Measurements from ENCODE around the gene RBM33. TPM values are rescaled to one million over a fixed set of nuclear protein-coding genes. Genes with fewer than 3 reads are reported as not detected.
A peak's percentile ranks its signal among the peaks of the same experiment; 100 is the strongest.

The RBM33 gene
- total and polyA plus RNA-seq, 8 donors: 7.5 to 182 (median 60.5) TPM

DNA sequence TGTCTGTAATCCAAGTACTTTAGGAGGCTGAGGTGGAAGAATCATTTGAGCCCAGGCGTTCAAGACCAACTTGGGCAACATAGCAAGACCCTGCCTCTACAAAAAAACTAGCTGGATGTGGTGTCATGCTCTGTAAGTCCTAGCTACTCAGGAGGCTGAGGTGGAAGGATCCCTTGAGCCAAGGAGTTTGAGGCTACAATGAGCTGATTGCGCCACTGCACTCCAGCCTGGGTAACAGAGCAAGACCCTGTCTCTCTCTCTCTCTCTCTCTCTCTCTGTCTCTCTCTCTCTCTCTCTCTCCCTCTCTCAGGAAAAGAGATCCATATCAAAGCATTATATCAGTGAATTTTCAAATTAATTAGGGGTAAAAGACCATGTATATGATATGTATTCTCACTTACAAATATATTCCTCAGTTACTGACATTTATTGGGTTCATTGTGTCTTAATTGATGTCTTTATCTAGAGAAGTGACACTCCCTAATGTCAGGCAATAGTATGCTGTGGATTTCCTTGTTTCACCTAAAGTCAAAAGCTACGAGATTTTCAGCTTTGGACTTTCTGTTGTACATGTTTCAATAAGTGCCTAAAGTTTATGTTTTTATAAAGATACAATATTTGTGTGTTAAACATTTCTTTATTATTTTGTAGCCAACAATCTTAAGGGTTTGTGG lies 91.1 kb downstream of the RBM33 start:
- Histone ChIP-seq H3K27me3 (no peaks in the 10 kb centered on the region), H3K4me3 (no peak overlapping the region), H3K4me1 (peaks cover 0 to 33% (median 14%) of the 10 kb centered on the region in 4 donors), H3K36me3 (peaks cover 28 to 60% (median 50%) of the 10 kb centered on the region in 4 donors), H3K9me3 (no peaks in the 10 kb centered on the region), H3K27ac (no peak overlapping the region)
- 77 to 82% (median 78%) methylated on average over 3 of the region's 3 CpGs for WGBS, 5 donors
- TF ChIP-seq POLR2A (IDR thresholded peaks at IDR 0.05): no peak
- TF ChIP-seq, protein P1, sequence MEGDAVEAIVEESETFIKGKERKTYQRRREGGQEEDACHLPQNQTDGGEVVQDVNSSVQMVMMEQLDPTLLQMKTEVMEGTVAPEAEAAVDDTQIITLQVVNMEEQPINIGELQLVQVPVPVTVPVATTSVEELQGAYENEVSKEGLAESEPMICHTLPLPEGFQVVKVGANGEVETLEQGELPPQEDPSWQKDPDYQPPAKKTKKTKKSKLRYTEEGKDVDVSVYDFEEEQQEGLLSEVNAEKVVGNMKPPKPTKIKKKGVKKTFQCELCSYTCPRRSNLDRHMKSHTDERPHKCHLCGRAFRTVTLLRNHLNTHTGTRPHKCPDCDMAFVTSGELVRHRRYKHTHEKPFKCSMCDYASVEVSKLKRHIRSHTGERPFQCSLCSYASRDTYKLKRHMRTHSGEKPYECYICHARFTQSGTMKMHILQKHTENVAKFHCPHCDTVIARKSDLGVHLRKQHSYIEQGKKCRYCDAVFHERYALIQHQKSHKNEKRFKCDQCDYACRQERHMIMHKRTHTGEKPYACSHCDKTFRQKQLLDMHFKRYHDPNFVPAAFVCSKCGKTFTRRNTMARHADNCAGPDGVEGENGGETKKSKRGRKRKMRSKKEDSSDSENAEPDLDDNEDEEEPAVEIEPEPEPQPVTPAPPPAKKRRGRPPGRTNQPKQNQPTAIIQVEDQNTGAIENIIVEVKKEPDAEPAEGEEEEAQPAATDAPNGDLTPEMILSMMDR (IDR thresholded peaks at IDR 0.05): no peak
- no peak for TF ChIP-seq POLR2AphosphoS5 (IDR thresholded peaks at IDR 0.05)
- no peak for TF ChIP-seq EP300 (IDR thresholded peaks at IDR 0.05)
- no peak for DNase-seq
- intact Hi-C loops (cut with DNase I; ENCODE audit: low total_unique reads): loop anchor here (10.0 kb wide), 1 partner anchor 131 kb away; no protein-coding TSS in a partner anchor

DNA sequence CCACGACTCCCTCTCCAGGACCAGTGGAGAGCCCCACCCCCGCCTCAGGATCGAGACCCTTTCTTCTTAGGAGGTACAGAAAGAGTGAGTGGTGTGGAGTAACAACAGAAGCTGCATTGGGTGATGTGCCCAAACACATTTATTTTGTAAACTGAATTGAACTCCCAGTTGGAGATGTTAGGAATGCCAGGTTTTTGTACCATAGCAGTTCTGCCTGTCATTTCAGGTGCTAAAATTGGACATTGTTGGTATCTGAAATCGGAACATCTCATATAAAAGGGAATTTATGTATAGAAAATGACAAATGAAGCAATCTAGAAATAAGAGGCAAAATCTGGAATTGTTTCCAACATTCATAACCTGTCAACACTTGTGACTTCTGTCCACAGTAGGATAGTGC lies 93.1 kb downstream of the RBM33 start:
- H3K4me3 ChIP-seq: no peak overlapping the region
- H3K9me3 ChIP-seq: no peaks in the 10 kb centered on the region
- H3K27me3 ChIP-seq: no peaks in the 10 kb centered on the region
- H3K27ac ChIP-seq: no peak overlapping the region
- no peak for DNase-seq
- peaks cover 0 to 27% (median 13%) of the 10 kb centered on the region in 4 donors for H3K4me1 ChIP-seq
- no peak for TF ChIP-seq POLR2A (IDR thresholded peaks at IDR 0.05)
- no peak for TF ChIP-seq POLR2AphosphoS5 (IDR thresholded peaks at IDR 0.05)
- no peak for TF ChIP-seq EP300 (IDR thresholded peaks at IDR 0.05)
- TF ChIP-seq, protein P1 (IDR thresholded peaks at IDR 0.05): no peak
- peaks cover 45 to 73% (median 56%) of the 10 kb centered on the region in 4 donors for H3K36me3 ChIP-seq
- intact Hi-C loops (cut with DNase I; ENCODE audit: low total_unique reads): loop anchor here (10.0 kb wide), 1 partner anchor 133 kb away; no protein-coding TSS in a partner anchor
- whole genome bisulfite sequencing, 5 donors: 76 to 87% (median 84%) methylated on average over 4 of the region's 4 CpGs

DNA sequence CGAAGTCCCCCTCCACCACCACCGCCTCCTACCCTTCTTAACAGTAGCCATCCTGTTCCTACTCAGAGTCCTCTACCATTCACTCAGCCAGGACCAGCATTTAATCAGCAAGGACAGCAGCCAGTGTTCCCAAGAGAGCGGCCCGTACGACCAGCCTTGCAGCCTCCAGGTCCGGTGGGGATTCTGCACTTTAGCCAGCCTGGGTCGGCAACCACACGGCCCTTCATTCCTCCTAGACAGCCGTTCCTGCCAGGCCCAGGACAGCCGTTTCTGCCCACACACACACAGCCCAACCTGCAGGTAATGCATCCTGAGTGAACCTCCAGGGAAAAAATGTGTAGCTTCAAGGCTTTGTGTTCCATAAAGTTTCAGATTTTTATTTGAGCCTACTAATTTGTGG lies 93.6 kb downstream of the RBM33 start:
- H3K27me3 ChIP-seq: no peaks in the 10 kb centered on the region
- no peak overlapping the region for H3K27ac ChIP-seq
- no peak for DNase-seq
- H3K36me3 ChIP-seq: peaks cover 49 to 75% (median 60%) of the 10 kb centered on the region in 4 donors
- H3K9me3 ChIP-seq: no peaks in the 10 kb centered on the region
- intact Hi-C loops (cut with DNase I; ENCODE audit: low total_unique reads): loop anchor here (10.0 kb wide), 1 partner anchor 133 kb away; no protein-coding TSS in a partner anchor
- TF ChIP-seq POLR2A (IDR thresholded peaks at IDR 0.05): no peak
- TF ChIP-seq, protein P1 (IDR thresholded peaks at IDR 0.05): no peak
- H3K4me1 ChIP-seq: peaks cover 0 to 22% (median 10%) of the 10 kb centered on the region in 4 donors
- no peak overlapping the region for H3K4me3 ChIP-seq
- WGBS, 5 donors: 78 to 83% (median 81%) methylated on average over 10 of the region's 10 CpGs

DNA sequence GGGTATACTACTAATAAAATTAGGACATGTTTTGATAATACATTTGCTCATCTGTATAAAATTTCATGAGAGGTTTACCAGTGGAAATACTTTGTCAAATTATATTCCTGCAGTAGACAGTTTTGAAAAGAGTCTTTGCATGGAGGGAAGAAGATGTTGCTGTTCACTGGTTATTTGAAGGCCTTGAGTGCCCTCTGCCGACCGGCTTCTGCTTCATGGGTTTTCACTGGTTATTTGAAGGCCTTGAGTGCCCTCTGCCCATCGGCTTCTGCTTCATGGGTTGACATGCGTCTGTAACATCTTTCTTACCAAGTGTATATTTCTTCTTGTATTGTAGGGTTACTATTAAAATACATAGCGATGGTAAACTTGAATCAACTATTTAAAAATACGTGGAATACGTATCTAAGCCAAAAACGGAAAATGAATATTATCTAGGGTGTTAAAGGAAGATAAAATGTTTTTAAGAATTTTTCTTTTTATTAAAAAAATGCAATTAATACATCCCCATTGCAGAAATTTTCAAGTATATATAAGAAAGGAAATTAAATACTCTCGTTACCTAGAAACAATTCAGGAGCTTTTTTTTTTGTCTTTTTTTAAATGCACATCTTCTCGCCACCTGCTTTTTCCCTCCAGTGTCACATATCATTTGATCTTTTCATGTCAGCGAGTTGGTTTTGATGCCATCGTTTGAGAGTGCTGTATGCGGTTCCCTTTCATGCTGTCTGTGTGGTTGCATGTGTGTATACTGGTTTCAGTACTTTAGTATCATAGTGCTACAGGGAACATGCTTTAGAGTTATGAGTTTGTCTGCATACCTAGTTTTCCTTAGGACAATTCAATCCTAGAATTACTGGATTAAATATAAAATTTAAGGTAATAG lies 94.4 kb downstream of the RBM33 start:
- no peaks in the 10 kb centered on the region for H3K9me3 ChIP-seq
- TF ChIP-seq, protein P1 (IDR thresholded peaks at IDR 0.05): peak in 5 of 7 experiments; percentile 24 to 73 (median 41)
- TF ChIP-seq EP300 (IDR thresholded peaks at IDR 0.05) (no peak), POLR2AphosphoS5 (IDR thresholded peaks at IDR 0.05) (peak in 1 of 3 donors; percentile 46)
- H3K36me3 ChIP-seq: peaks cover 55 to 82% (median 68%) of the 10 kb centered on the region in 4 donors
- H3K4me3 ChIP-seq: no peak overlapping the region
- no peaks in the 10 kb centered on the region for H3K27me3 ChIP-seq
- WGBS, 5 donors: 63 to 69% (median 64%) methylated on average over 13 of the region's 13 CpGs
- H3K4me1 ChIP-seq: peaks cover 0 to 15% (median 7%) of the 10 kb centered on the region in 4 donors
- no peak overlapping the region for H3K27ac ChIP-seq
- DNase-seq: peak; percentile 82 to 91
- intact Hi-C loops (cut with DNase I; ENCODE audit: low total_unique reads): loop anchor here (10.0 kb wide), 1 partner anchor 134 kb away; no protein-coding TSS in a partner anchor
